Glutamatergic neuron (in vitro differentiated cells): ENCODE data around the gene SLC22A15. TPM values are rescaled to one million over a fixed set of nuclear protein-coding genes. Genes with fewer than 3 reads are reported as not detected.

Experiments
- DNase-seq: peaks from one replicate; pipeline ENCODE4 v3.0.0; 2022
- H3K27ac Mint-ChIP-seq: one replicate; pipeline ENCODE4 v1.8.0; 2020; ENCODE audit warnings: mild to moderate bottlenecking, mixed read lengths, inconsistent platforms; ENCODE audit not compliant: unreplicated experiment
- H3K27me3 Mint-ChIP-seq: one replicate; pipeline ENCODE4 v1.8.0; 2020; ENCODE audit warnings: mild to moderate bottlenecking, moderate library complexity, mixed read lengths, inconsistent platforms; ENCODE audit not compliant: unreplicated experiment
- H3K36me3 Mint-ChIP-seq: one replicate; pipeline ENCODE4 v1.8.0; 2020; ENCODE audit warnings: mild to moderate bottlenecking, mixed read lengths, inconsistent platforms; ENCODE audit not compliant: unreplicated experiment
- H3K4me1 Mint-ChIP-seq: one replicate; pipeline ENCODE4 v1.8.0; 2020; ENCODE audit warnings: mild to moderate bottlenecking, low read depth, mixed read lengths, inconsistent platforms; ENCODE audit not compliant: unreplicated experiment
- H3K4me3 Mint-ChIP-seq: one replicate; pipeline ENCODE4 v1.8.0; 2020; ENCODE audit warnings: mild to moderate bottlenecking, mixed read lengths, inconsistent platforms; ENCODE audit not compliant: unreplicated experiment
- H3K9me3 Mint-ChIP-seq: one replicate; pipeline ENCODE4 v1.8.0; 2020; ENCODE audit warnings: mild to moderate bottlenecking, moderate library complexity, mixed read lengths, inconsistent platforms; ENCODE audit not compliant: unreplicated experiment
- CTCF ChIP-seq: fragments of 200-600 bp; sonication (generic); IDR thresholded peaks from one replicate; pipeline ENCODE4 v1.5.0; 2021; ENCODE audit not compliant: partially characterized antibody, unreplicated experiment
- total RNA-seq: library from RNA; stranded (reverse); fragmentation: NEBNext Ultra II Directional; extraction: Animal tissue kit (Norgen Biotek cat#: 25700); gene quantifications from one replicate; pipeline ENCODE4 v1.2.1, GENCODE V29; 2021; ENCODE audit not compliant: unreplicated experiment

Gene SLC22A15
- total RNA-seq, 1 donor from 2014 or later, result 49.4 TPM

- TF ChIP-seq CTCF, result no peak
- Mint-ChIP-seq H3K27ac (no peak overlapping the region), H3K9me3 (no peaks in the 10 kb centered on the region)
Observed at GRCh38 chr1:116105996-116106395, 129.7 kb downstream of the SLC22A15 start.

DNA sequence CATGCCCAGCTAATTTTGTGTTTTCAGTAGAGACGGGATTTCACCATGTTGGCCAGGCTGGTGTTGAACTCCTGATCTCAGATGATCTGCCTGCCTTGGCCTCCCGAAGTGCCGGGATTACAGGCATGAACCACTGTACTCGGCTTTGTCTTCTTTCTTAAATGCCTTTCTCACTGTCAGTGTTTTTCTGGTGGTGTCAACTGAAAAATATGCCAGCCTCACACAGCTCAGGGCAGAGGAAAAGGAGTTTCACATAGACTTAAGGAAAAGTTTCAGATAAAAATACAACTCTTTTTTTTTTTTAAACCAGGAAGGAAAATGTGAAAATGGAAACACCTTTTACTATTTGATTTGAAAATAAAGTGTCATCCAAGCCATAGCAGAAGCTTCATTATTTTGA is 130.3 kb downstream of the SLC22A15 start:
- no peak for TF ChIP-seq CTCF
- no peak overlapping the region for H3K27ac Mint-ChIP-seq
- no peaks in the 10 kb centered on the region for H3K4me1 Mint-ChIP-seq
- no peak overlapping the region for H3K4me3 Mint-ChIP-seq
- H3K27me3 Mint-ChIP-seq, result no peaks in the 10 kb centered on the region
- no peaks in the 10 kb centered on the region for H3K9me3 Mint-ChIP-seq
- H3K36me3 Mint-ChIP-seq, result no peaks in the 10 kb centered on the region
- DNase-seq, result no peak

More at GRCh38 chr1:116105996-116106395, 129.7 kb downstream of the SLC22A15 start:
- H3K27me3 Mint-ChIP-seq, result no peaks in the 10 kb centered on the region
- DNase-seq, result no peak
- H3K4me1 Mint-ChIP-seq, result no peaks in the 10 kb centered on the region
- H3K36me3 Mint-ChIP-seq, result no peaks in the 10 kb centered on the region
- no peak overlapping the region for H3K4me3 Mint-ChIP-seq

- no peak for TF ChIP-seq CTCF
- Mint-ChIP-seq H3K4me1 (no peaks in the 10 kb centered on the region), H3K27me3 (no peaks in the 10 kb centered on the region), H3K4me3 (no peak overlapping the region), H3K27ac (no peak overlapping the region), H3K36me3 (no peaks in the 10 kb centered on the region), H3K9me3 (no peaks in the 10 kb centered on the region)
- DNase-seq, result no peak
Observed at GRCh38 chr1:116107371-116107770, 131.1 kb downstream of the SLC22A15 start.

- no peaks in the 10 kb centered on the region for H3K4me1 Mint-ChIP-seq
- no peaks in the 10 kb centered on the region for H3K36me3 Mint-ChIP-seq
- no peak within 1 kb of the TSS for H3K4me3 Mint-ChIP-seq
- H3K27ac Mint-ChIP-seq, result no peak within 1 kb of the TSS
- no peak for TF ChIP-seq CTCF
- no peaks in the 10 kb centered on the region for H3K9me3 Mint-ChIP-seq
- H3K27me3 Mint-ChIP-seq, result no peaks in the 10 kb centered on the region
- DNase-seq, result no peak
Observed at GRCh38 chr1:116110567-116111523, 134.5 kb downstream of the SLC22A15 start, which contains the start of gene MAB21L3. TSS of gene MAB21L3 (plus strand) at chr1:116111399. CDS start at chr1:116112616, 1,217 bp downstream.

DNA sequence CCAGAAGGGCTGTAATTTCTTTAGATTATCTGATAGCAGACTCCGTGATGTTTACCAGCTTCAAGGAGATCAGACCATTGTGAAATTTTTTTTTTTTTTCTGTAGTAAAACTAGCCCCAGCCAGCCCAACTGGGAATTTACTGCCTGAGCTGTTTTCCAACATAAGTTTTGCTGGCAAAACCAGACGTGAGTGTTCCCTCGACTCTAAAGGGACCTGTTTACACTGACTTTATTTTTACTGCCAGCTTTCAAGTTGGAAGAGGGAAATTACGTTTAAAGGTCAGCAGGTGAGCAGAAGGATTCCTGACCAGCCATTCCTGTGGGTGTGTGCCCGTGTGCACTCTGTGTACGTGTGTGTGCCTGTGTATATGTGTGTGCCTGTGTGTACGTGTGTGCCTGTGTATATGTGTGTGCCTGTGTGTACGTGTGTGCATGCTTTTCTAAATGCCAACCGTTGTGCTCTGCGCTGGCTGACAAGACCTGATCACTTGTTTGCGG is 135.3 kb downstream of the SLC22A15 start:
- no peak for DNase-seq
- no peaks in the 10 kb centered on the region for H3K9me3 Mint-ChIP-seq
- H3K27me3 Mint-ChIP-seq, result no peaks in the 10 kb centered on the region
- H3K27ac Mint-ChIP-seq, result no peak overlapping the region
- no peak for TF ChIP-seq CTCF
- no peaks in the 10 kb centered on the region for H3K4me1 Mint-ChIP-seq
- no peak overlapping the region for H3K4me3 Mint-ChIP-seq
- no peaks in the 10 kb centered on the region for H3K36me3 Mint-ChIP-seq
